Suprapubic skin (tissue), 4 donors: ENCODE measurements around the gene RNFT2. TPM values are rescaled to one million over a fixed set of nuclear protein-coding genes. Genes with fewer than 3 reads are reported as not detected.

ENCODE experiments used
- DNase-seq, 2 donors: peaks; one replicate each; pipeline ENCODE4 v3.0.0-alpha.2; 2019; ENCODE audit warnings: low spot score in 2 of 2
- H3K27ac ChIP-seq: fragments of 200-600 bp; sonication (generic); one replicate; pipeline ENCODE4 v1.5.1; 2019
- H3K27me3 ChIP-seq: fragments of 200-600 bp; sonication (generic); one replicate; pipeline ENCODE4 v1.5.1; 2019
- H3K36me3 ChIP-seq: fragments of 200-600 bp; sonication (generic); one replicate; pipeline ENCODE4 v1.5.1; 2019
- H3K4me1 ChIP-seq: fragments of 200-600 bp; sonication (generic); one replicate; pipeline ENCODE4 v1.5.1; 2019
- H3K4me3 ChIP-seq: fragments of 200-600 bp; sonication (generic); one replicate; pipeline ENCODE4 v1.5.1; 2019; ENCODE audit warnings: mild to moderate bottlenecking
- H3K9me3 ChIP-seq: fragments of 200-600 bp; sonication (generic); one replicate; pipeline ENCODE4 v1.5.1; 2019
- EP300 ChIP-seq: sonication (generic); formaldehyde crosslinking; IDR thresholded peaks from one replicate; pipeline ENCODE4 v1.6.1; 2017; ENCODE audit warnings: antibody characterized with exemption
- POLR2A ChIP-seq, 2 donors: fragments of 450-650 bp; IDR thresholded peaks; one replicate each; pipeline ENCODE4 v1.6.1; 2017; ENCODE audit warnings: antibody characterized with exemption in 2 of 2, mild to moderate bottlenecking in 2 of 2, moderate library complexity in 2 of 2
- POLR2AphosphoS5 ChIP-seq, 3 donors: sonication (generic); formaldehyde crosslinking; IDR thresholded peaks; one replicate each; pipeline ENCODE4 v1.6.1; 2017; ENCODE audit warnings: antibody characterized with exemption in 3 of 3
- WGBS: methylation state at CpG from one replicate; pipeline ENCODE4 v1.1.5; 2018; 5-methylcytosine and 5-hydroxymethylcytosine counted together
- total RNA-seq, 4 donors: library from RNA; depleted of rRNA; stranded (reverse); fragments of >200 nt; gene quantifications; one replicate each; pipeline ENCODE4 v1.1.0, GENCODE V29; 2016
- TF ChIP-seq, protein P1 (sequence below), 2 donors: fragments of 200-600 bp in 1 of 2; fragments of 450-650 bp in 1 of 2; sonication (generic) in 1 of 2; IDR thresholded peaks; one replicate each; pipeline ENCODE4 v1.5.1; 2016 to 2019; ENCODE audit warnings: antibody characterized with exemption in 2 of 2, mild to moderate bottlenecking in 1 of 2, moderate library complexity in 1 of 2

The RNFT2 gene
- total RNA-seq, 4 donors from 2014 or later, result 0.40 to 1.4 (median 0.69) TPM

DNA sequence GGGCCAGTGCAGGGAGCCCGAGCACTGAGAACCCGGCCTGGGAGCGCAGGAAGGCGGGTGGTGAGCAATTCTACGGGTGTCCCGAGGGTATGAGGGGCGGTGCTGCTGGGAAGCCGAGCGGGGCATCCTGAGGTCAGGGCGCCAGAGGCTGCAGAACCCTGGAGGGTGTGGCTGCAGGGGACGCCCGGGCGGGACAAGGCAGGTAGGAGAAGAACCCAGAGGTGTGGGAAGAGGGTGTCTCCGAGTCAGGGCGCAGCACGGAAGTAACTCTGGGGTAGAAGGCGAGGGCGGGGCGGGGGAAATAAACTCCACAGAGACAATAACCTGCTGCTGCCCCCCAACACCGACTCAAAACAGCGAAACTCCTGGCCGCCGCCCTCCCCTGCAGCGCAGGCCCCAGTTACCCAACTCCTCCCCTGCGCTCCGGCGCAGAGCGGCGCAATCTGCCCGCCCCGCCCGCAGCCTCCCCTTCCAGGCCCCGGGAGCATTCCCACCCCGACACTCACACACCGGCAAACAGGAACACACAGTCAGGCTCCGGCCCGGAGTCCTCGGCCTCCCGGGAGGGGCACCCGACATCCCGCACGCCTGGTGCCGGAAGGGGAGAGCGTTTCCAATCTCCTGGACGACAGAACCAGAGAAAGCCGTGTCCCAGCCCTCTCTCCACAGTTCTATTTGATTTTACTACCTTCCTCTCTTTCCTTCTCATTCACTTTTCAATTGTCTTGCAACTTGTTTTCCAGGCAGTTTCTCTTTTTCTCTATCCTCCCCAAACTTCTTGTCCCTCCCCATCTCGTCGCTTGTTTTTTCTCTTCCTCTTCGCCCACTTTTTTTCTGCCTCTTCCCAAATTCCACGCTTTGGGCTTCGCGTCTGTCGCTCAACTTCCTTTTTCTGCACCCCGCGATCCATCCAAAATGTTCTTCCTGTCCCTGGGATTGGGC lies 140.7 kb downstream of the RNFT2 start:
- no peak for DNase-seq

DNA sequence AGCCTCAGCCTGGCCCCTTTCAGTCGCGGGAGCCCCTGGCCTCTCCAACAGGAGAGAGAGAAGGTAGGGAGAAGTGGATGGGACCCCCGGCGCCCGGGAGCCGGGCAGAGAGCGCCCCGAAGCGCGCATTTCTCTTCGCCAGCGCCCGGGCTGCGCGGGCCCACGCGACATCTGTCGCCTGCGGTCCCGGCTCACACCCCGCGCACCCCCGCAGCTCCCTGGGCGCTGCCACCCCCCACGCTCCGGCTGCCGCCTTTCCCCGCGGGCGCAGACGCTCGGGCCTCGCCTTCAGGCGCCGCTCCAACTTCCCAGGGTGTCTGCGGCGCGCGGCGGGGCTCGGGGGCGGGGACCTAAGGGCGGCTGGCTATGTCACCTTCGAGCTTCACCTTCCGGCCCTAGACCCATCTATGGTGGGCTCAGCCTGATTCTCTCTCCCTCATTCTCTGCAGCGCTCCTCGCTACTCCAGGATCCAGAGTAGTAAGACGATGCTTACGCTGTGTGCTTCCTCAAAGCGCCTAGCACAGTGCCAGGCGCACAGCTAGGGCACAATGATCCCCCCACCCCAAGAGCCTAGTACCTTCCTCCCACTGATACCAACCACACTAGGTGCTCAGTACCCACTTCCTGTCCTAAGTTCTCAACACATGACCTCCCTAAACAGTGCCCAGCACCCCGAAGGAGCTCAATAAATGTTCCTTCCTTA lies 141.5 kb downstream of the RNFT2 start:
- 8% methylated on average over 9 of the region's 52 CpGs for WGBS
- no peaks in the 10 kb centered on the region for H3K9me3 ChIP-seq
- peaks cover 99% of the 10 kb centered on the region for H3K27me3 ChIP-seq
- H3K4me1 ChIP-seq, result peaks cover 35% of the 10 kb centered on the region
- no peak overlapping the region for H3K27ac ChIP-seq
- H3K4me3 ChIP-seq, result peak overlapping the region; percentile 36
- no peaks in the 10 kb centered on the region for H3K36me3 ChIP-seq
- DNase-seq, result no peak
- TF ChIP-seq EP300 (no peak), POLR2AphosphoS5 (IDR thresholded peaks at IDR 0.05) (no peak), POLR2A (IDR thresholded peaks at IDR 0.05) (no peak)
- TF ChIP-seq, protein P1, sequence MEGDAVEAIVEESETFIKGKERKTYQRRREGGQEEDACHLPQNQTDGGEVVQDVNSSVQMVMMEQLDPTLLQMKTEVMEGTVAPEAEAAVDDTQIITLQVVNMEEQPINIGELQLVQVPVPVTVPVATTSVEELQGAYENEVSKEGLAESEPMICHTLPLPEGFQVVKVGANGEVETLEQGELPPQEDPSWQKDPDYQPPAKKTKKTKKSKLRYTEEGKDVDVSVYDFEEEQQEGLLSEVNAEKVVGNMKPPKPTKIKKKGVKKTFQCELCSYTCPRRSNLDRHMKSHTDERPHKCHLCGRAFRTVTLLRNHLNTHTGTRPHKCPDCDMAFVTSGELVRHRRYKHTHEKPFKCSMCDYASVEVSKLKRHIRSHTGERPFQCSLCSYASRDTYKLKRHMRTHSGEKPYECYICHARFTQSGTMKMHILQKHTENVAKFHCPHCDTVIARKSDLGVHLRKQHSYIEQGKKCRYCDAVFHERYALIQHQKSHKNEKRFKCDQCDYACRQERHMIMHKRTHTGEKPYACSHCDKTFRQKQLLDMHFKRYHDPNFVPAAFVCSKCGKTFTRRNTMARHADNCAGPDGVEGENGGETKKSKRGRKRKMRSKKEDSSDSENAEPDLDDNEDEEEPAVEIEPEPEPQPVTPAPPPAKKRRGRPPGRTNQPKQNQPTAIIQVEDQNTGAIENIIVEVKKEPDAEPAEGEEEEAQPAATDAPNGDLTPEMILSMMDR (IDR thresholded peaks at IDR 0.05), result no peak

More for the DNA sequence above, 140.7 kb downstream of the RNFT2 start:
- H3K4me1 ChIP-seq, result peaks cover 35% of the 10 kb centered on the region
- no peaks in the 10 kb centered on the region for H3K9me3 ChIP-seq
- H3K36me3 ChIP-seq, result no peaks in the 10 kb centered on the region
- TF ChIP-seq, protein P1 (IDR thresholded peaks at IDR 0.05), result no peak
- no peak for TF ChIP-seq POLR2AphosphoS5 (IDR thresholded peaks at IDR 0.05)
- TF ChIP-seq EP300, result no peak
- no peak for TF ChIP-seq POLR2A (IDR thresholded peaks at IDR 0.05)
- 7% methylated on average over 27 of the region's 55 CpGs for whole genome bisulfite sequencing
- H3K27ac ChIP-seq, result no peak overlapping the region
- H3K4me3 ChIP-seq, result peak overlapping the region; percentile 36
- H3K27me3 ChIP-seq, result peaks cover 99% of the 10 kb centered on the region

DNA sequence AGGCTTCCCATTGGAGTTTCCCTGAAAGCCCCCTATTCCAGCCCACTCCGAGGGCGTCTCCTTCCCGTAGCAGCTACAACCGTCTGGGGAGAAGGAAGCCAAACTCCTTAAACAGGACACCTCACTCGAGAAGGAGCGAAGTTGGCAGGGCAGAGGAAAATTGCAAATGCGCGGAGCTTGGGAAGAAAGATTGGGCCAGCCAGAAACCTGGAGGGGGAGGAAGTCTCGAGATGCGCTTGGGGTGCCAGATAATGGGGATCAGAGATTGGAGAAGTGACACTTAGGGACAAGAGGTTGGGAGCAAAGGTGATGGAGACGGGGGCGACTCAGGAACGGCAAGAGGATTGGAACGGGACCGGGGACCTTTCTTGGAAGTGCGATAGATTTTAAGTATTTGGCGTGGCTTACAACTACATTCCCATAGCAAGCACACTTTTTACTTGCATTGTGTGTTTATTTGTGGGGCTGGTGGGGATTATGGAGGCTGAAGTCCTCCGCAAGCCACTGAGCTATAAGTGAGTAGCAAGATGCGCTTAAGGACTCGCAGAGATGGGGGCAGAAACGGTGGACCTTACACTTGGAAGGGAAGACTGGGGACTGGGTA lies 142.2 kb downstream of the RNFT2 start:
- no peak overlapping the region for H3K27ac ChIP-seq
- peak overlapping the region; percentile 35 for H3K4me3 ChIP-seq
- H3K27me3 ChIP-seq, result peaks cover 96% of the 10 kb centered on the region
- no peak for DNase-seq
- 4% methylated on average over 21 of the region's 21 CpGs for WGBS
- H3K4me1 ChIP-seq, result peaks cover 35% of the 10 kb centered on the region
- no peaks in the 10 kb centered on the region for H3K9me3 ChIP-seq
- no peaks in the 10 kb centered on the region for H3K36me3 ChIP-seq
- TF ChIP-seq EP300 (no peak), POLR2AphosphoS5 (IDR thresholded peaks at IDR 0.05) (no peak), POLR2A (IDR thresholded peaks at IDR 0.05) (no peak)
- TF ChIP-seq, protein P1 (IDR thresholded peaks at IDR 0.05), result no peak

DNA sequence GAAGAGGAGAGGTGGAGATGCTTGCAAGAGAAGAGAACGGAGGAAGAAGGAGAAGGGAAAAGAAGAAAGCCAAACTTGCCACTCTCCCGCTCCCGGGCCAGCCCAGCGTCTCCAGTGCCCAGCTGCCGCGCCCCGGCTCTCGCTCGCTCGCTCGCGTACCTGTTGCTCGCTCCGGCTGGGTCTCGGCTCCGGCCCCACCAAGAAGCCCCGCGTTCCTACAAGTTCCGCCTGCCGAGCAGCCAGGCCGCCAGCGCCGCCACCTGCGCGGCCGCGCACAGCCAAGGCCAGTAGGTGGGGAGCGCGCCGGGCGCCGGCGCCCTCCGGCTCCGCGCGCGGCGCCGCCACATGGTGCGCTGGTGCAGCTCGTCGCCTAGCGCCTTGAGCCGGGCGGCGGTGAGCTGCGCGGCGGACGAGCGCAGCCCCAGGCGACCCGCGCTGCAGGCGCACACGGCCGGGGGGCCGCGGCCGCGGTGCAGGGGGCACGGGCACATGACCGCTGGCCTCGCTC lies 142.8 kb downstream of the RNFT2 start:
- H3K27ac ChIP-seq, result no peak overlapping the region
- TF ChIP-seq EP300 (no peak), POLR2A (IDR thresholded peaks at IDR 0.05) (no peak)
- 0% methylated on average over 47 of the region's 65 CpGs for WGBS
- H3K4me1 ChIP-seq, result peaks cover 35% of the 10 kb centered on the region
- H3K27me3 ChIP-seq, result peaks cover 91% of the 10 kb centered on the region
- no peaks in the 10 kb centered on the region for H3K9me3 ChIP-seq
- H3K4me3 ChIP-seq, result peak overlapping the region; percentile 35
- DNase-seq, result no peak
- no peaks in the 10 kb centered on the region for H3K36me3 ChIP-seq

DNA sequence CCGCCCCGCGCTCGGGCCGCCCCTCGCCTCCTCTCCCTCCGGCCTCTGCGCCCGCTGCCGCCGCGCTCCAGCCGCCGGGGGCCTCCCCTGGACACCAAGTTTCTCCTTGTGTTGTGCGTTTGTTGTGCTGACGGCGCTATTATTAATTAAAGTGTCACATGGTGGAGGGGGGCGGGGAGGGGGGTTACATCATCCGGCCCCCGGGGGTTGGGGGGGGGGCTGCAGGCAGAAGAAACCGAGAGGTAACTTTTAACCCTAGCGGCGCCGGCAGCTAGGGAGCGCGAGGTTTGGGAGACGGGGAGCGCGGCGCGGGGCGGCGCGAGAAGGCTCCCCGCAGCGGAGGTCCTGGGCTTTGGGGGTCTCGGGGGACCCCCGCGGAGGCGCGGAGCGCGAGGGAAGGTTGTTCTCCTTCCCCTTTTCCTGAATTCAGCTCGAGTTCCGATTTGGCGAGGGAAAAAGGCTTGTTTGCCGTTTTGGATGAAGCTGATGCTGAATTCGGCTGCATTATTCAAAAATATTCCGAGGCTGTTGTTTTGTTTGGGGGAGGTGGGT lies 143.3 kb downstream of the RNFT2 start, which contains the start of gene HRK:
TSS of gene HRK (minus strand) at position 117 of the 552 bp plus-strand sequence. CDS start 134 bp downstream, outside the sequence.
- DNase-seq, result no peak
- H3K36me3 ChIP-seq, result no peaks in the 10 kb centered on the region
- no peaks in the 10 kb centered on the region for H3K9me3 ChIP-seq
- no peak for TF ChIP-seq POLR2AphosphoS5 (IDR thresholded peaks at IDR 0.05)
- TF ChIP-seq POLR2A (IDR thresholded peaks at IDR 0.05), result no peak
- no peak for TF ChIP-seq EP300
- TF ChIP-seq, protein P1 (IDR thresholded peaks at IDR 0.05), result no peak
- H3K4me1 ChIP-seq, result peaks cover 35% of the 10 kb centered on the region
- WGBS, result under 1% methylated on average over 44 of the region's 49 CpGs
- no peak within 1 kb of the TSS for H3K27ac ChIP-seq
- peak within 1 kb of the TSS; percentile 35 for H3K4me3 ChIP-seq
- peaks cover 86% of the 10 kb centered on the region for H3K27me3 ChIP-seq
